ENCODE results near the gene DLG2.

Gene DLG2

DNA sequence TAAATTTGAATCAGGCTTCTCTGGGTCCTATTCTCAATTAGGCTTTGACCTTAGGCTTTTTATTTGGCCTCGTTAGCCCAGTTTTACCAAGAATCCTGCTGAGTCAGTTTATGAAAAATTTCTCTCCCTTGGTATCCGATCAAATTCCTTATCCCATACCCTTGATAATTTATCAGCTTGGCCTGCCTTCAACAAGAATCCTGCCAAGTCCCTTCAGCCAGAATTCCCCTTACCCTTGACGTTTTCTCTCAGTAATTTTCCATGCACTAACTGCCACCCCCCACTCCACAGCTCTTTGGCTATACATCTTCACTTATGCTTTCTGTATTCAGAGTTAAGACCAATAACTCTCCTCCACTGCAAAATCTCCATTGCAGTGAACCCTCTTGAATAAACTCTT, 1530.0 kb downstream of the DLG2 start:
- no peak overlapping the region for H3K4me3 ChIP-seq (ENCODE audit: low read depth, low read length)
- TF ChIP-seq, protein P1, sequence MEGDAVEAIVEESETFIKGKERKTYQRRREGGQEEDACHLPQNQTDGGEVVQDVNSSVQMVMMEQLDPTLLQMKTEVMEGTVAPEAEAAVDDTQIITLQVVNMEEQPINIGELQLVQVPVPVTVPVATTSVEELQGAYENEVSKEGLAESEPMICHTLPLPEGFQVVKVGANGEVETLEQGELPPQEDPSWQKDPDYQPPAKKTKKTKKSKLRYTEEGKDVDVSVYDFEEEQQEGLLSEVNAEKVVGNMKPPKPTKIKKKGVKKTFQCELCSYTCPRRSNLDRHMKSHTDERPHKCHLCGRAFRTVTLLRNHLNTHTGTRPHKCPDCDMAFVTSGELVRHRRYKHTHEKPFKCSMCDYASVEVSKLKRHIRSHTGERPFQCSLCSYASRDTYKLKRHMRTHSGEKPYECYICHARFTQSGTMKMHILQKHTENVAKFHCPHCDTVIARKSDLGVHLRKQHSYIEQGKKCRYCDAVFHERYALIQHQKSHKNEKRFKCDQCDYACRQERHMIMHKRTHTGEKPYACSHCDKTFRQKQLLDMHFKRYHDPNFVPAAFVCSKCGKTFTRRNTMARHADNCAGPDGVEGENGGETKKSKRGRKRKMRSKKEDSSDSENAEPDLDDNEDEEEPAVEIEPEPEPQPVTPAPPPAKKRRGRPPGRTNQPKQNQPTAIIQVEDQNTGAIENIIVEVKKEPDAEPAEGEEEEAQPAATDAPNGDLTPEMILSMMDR (IDR thresholded peaks at IDR 0.05; ENCODE audit: borderline replicate concordance, insufficient read depth, low read depth, low read length), result no peak

DNA sequence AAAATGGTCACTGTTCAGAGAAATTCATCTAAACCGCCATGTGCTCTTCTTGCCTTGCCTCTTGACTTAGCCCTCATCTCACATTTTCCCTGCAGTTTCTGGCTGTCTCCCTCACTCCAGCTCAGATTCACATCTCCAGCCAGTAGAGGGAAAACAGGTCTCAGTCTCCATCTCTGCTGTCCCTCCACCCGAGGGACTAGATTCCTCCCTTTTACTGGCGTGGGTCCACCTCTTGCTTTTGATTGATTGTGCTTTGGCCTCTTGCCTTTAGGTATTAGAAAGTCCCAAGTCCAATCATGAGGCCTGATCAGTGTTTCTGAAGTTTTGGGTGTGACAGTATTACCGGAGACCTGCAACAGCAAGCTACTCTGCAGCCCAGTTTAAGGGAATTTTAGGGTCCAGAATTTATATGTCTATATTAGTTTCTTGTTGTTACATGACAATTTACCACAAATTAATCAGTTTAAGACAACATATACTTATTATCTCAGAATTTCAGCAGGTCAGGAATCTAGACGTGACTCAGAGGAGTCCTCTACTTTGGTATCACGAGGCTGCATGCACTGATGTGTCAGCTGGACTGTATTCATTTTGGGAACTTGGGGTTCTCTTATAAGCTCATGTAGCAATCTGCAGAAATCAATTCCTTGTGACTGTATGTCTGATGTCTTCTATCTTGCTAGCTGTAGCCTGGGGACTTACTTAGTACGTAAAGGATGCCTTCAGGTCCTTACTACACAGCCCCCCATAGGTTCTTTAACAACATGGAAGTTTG, 1535.7 kb downstream of the DLG2 start:
- TF ChIP-seq, protein P1 (IDR thresholded peaks at IDR 0.05; ENCODE audit: borderline replicate concordance, insufficient read depth, low read depth, low read length), result no peak
- no peak overlapping the region for H3K4me3 ChIP-seq (ENCODE audit: low read depth, low read length)

DNA sequence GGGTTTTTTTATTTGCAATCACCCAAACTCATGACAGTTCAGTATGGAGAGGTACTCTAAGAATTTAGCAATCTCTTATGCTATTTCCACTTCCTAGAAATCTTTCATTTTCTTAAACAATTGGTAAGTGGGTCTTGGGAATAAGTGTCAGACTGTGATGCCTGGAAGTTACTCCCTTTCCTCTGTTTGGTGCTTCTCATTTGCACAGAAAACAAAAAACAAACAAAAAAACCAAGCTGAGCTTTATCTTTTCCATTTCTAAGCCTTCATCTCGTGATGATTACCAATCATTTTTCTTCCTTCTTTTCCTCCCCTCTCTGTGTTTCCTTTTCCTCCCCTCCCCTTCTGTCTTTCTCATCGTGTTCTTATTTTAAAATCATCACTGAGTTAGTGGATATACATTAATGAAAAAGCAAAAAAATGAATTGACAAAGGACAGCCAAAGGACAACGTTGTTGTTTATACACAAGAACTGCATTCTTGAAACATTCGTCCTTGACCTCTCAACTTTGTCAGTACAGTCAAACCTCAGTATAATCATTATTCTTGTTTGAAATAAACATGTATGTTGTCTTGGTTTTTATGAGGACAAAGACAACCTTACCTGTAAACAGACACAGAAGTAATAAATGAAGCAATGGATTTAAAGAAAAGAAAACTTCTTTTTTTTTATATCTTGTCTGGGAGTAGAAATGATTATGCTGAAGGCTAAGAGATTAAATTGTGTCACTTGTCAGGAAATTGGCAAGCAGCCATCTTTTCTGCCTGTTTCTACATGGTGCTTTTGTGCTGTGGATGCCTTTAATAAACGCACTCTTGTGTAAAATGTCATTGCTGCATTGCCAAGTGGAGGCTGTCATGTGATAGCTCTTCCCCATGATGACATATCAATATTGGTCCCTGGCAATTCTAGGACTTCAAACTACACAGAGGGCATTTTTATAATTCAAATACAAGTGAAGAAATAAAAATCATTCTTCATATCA, 1537.8 kb downstream of the DLG2 start:
- TF ChIP-seq, protein P1 (IDR thresholded peaks at IDR 0.05; ENCODE audit: borderline replicate concordance, insufficient read depth, low read depth, low read length), result no peak
- no peak overlapping the region for H3K4me3 ChIP-seq (ENCODE audit: low read depth, low read length)

DNA sequence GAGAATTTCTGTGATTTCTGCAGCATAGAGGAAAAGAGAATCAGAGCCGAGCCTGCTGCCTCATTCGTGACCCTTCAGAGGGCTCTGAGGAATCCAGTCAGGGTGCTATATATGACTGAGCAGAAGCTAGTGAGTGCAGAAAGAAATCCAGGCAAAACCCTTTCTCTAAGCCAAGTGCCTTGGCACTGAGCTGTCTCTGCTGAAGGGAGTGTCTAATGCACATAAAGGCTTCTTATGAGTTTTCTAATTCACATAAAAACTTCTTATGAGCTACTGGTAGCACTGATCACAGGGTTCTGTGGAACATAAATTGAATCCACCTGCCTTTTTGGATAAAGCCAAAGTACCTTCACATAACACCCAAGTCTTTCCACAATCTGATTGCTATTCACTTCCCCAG, 1555.3 kb downstream of the DLG2 start:
- no peak overlapping the region for H3K4me3 ChIP-seq (ENCODE audit: low read depth, low read length)
- TF ChIP-seq, protein P1 (IDR thresholded peaks at IDR 0.05; ENCODE audit: borderline replicate concordance, insufficient read depth, low read depth, low read length), result no peak

DNA sequence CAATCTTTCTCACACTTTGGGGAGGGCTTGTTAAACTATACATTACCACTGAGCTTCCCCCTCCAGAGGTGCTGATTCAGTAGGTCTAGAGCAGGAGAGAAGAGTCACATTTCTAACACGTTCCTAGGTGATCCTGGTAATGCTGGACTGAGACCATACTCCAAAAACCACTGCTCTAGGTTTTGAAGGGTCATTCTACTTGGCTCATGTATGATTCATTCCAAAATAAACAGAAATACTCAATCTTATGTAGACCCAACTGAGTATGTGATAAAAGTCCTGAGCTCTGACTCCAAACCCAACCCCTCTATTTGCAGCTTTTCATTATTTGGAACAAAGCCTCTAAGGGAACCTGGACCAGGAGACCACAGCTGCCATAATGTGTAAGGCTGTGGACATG, 1558.1 kb downstream of the DLG2 start:
- no peak overlapping the region for H3K4me3 ChIP-seq (ENCODE audit: low read depth, low read length)
- TF ChIP-seq, protein P1 (IDR thresholded peaks at IDR 0.05; ENCODE audit: borderline replicate concordance, insufficient read depth, low read depth, low read length), result no peak

DNA sequence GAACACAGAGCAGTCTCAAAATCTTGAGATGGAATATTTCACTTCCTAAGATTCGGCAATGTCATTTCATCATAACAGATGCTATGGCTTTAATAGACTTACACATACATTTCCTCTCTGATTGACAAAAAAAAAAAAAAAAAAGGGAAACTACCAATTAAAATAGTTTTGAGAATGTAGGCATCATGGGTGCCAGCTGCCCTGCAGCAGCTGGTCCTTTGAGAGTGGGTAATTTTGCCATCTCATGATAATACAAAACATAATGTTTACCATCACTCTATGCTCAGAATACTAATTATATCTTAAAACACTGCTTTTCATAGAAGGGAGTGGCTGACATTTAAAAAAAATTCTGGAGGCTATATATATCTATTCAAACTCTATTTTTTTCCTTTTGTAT, 1565.4 kb downstream of the DLG2 start:
- TF ChIP-seq, protein P1 (IDR thresholded peaks at IDR 0.05; ENCODE audit: borderline replicate concordance, insufficient read depth, low read depth, low read length), result no peak
- no peak overlapping the region for H3K4me3 ChIP-seq (ENCODE audit: low read depth, low read length)

Measured in GM12875 (cell line).